GM08714 (cell line): ENCODE results near the gene PLCG2.

Source experiments
- H3K4me3 ChIP-seq: fragments of 200-500 bp; sonication (Bioruptor generic); 2 replicates; pipeline ENCODE4 v1.5.1; 2014; ENCODE audit warnings: mild to moderate bottlenecking, low read length, inconsistent platforms
- ZNF274 ChIP-seq: IDR thresholded peaks from 2 replicates; pipeline ENCODE4 v1.6.1; 2012; ENCODE audit warnings: mild to moderate bottlenecking, low read depth, low read length

Gene PLCG2

DNA sequence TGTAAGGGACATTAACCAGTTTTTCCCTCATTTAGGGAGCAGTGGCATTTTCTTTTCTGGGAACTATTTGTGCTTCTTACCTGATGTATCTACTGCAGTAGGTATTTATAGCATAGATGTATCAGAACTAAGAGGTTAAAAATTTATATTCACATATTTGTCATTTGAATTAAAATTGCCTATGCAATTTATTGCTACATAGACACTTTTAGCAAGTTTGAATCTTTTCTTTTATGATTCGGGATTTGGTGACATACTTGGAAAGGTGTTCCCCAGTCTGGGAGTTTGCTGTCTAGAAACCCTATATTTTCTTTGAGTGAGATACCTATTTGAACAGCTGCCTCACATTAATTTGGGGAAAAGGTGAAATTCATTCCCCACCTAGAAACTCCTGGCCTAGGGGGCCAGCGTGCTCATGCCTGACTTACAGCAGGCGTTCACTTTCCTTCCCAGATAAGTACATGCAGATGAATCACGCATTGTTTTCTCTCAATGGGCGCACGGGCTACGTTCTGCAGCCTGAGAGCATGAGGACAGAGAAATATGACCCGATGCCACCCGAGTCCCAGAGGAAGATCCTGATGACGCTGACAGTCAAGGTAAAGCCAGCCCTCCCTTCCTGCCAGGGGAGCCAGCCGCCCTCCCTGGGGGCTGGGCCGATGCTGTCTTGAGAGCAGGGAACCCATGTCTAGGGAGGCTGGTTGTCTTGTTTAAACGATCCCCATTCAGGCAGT is 158.4 kb downstream of the PLCG2 start:
- H3K4me3 ChIP-seq: no peak overlapping the region
- no peak for TF ChIP-seq ZNF274

DNA sequence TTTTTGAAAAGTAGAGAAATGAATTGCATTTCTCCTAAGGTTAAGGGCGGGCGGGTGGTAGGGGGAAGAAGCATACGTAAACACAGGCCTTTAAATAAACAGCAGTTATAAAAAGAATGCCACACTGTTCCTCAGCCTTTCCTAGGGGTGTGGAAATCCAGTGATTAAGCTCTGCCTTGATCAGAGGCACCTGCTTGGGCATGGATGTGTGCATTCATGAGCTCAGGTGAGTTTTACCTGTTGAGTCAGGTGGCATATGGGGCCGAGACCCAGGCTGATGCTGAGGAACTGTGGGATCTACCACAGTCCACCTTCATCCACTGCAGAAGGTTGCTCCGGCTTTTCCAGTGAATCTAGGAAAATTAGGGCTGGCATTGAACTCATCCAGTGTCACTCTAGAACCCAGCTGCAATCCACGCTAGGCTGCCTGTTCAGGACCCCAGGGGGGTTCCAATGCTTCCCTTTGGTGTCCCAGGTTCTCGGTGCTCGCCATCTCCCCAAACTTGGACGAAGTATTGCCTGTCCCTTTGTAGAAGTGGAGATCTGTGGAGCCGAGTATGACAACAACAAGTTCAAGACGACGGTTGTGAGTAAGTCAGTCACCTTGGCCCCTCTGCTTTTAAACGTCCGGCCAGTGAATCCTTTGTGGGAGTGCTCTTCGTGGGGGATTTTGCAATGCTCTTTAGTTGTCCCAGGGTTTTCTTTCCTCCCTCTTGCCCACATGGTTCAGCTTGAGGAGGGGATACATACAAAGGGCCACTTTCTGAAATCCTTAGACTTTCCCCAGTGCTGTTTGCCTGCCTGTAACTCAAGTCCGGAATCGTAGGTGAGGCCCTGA is 159.5 kb downstream of the PLCG2 start:
- no peak for TF ChIP-seq ZNF274
- H3K4me3 ChIP-seq: no peak overlapping the region

DNA sequence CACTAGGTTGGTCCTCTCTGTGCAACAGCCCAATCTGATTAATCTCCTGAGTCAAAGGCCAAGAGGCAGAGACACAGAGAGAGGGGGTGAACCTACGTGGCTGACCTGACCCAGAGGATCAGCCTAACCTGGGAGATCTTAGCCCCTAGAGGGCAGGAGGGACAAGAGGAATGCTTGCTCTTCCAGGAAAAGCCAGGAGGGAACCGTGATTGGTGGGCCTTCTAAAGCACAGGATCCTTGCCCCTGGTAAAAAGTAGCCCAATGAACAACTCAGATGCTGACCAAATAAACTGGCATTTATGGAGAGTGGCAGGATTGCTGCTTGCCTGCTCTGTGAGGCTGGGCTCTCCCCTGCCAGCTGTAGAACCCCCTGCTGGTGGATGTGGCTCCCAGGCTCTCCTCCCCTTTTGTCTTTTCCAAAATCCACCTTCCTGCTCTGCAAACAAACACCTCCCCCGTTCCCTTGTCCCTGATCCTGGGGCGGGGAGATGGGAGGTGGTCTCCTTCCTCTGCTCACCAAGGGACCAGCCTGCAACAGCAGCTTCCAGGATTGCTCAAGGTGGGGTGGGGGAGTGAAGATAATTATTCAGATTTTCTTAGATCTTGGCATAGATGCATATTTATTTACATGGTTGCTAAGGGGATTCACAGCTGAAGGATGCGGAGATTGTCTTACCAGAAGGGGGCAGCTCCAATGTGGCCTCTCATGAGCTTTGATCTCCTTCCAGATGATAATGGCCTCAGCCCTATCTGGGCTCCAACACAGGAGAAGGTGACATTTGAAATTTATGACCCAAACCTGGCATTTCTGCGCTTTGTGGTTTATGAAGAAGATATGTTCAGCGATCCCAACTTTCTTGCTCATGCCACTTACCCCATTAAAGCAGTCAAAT is 160.3 kb downstream of the PLCG2 start:
- no peak for TF ChIP-seq ZNF274

DNA sequence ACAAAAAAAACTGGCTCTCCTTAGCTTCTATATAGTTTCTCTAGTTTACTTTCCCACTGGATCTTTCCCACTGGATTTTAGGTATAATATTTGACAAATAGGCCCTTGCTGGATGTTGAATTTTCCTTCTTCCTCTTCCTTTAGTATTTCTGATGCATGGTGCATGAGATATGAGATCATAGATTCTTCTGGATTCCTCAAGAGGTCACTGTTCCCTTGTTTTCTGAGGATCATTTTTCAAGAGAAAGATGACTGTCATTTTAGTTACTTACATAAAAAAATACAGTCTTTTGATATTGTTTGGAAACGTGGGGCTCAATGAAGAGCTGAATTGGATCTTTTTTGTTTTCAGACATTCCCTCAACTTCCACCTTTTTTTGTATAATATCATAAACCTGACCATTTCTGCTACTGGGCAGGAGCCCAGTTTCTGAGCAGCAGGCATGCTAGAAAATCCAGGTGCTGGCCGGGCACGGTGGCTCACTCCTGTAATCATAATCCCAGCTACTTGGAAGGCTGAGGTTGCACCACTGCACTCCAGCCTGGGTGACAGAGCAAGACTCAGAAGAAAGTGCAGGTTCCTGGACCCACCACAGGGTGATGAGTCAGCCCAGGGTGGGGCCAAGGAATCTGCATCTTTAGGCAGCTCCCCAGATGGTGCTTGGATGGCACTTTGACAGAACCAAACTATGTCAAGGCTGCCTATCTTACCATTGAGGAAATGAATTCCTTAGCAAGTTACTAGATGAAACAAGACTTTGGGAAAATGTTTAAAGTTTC is 161.9 kb downstream of the PLCG2 start:
- H3K4me3 ChIP-seq: no peak overlapping the region
- TF ChIP-seq ZNF274: no peak

More for the DNA sequence above, 160.3 kb downstream of the PLCG2 start:
- H3K4me3 ChIP-seq: no peak overlapping the region

DNA sequence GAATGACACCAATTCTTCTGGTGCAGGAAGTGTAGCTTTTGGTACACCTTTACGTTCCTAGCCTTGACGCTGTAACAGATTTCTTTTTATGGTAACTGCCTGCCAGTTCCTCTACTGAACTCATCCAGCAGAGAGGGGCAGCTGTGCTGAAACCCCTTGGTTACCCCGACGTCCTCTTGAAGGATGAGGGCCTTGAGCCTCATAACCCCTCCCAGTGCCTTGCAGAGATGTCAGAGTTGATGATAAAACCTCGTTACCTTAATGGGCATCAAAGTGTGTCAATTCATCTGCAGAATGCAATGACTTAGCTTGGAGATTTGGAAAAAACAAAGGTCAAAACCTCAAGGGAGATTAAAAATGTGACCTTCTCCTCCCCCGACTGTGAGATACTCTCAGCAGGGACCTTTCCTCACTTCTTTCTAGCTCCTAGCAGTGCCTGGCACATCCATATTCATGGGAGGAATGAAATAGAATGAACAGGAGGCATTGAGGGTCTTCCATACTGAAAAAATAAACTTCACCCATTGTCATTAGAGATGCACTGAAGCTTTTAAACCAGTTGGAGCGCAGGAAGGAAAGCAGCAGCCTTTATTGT is 163.0 kb downstream of the PLCG2 start:
- no peak for TF ChIP-seq ZNF274
- H3K4me3 ChIP-seq: no peak overlapping the region

DNA sequence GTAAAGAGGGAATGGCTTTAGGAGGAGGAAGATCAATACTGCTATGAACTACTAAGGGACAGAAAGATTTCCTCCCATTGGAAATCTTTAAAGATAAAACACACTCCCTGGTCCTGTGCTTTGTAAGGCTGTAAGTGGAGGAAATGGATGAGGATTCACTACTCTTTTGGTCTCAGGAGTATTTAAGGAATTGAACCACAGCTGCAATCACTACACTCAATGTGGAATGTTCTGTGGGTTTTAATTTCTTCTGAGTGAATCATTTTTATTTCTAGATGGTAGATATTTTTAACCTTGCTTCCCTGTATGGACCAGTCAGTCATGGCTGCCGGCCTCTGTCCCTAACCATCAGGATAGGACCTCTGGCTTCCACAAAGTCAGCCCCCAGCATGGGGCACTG is 166.6 kb downstream of the PLCG2 start:
- no peak overlapping the region for H3K4me3 ChIP-seq
- no peak for TF ChIP-seq ZNF274

DNA sequence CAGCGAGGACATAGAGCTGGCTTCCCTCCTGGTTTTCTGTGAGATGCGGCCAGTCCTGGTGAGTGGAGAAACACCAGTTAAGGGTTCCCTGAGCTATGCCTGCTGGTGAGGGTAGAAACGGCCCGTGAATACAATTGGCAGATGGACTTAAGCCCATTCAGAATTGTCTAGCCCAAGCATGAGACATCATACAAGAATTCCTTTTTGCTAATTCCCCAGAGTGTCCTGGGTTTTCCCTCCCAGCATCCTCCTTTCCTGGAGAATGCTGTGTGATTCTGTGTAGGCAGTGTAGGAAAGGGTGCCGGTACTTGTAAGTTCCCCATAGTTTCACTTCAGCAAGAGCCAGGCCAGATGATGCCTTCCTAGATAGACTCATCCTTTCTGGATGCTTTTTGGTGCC is 167.1 kb downstream of the PLCG2 start:
- no peak overlapping the region for H3K4me3 ChIP-seq
- no peak for TF ChIP-seq ZNF274

DNA sequence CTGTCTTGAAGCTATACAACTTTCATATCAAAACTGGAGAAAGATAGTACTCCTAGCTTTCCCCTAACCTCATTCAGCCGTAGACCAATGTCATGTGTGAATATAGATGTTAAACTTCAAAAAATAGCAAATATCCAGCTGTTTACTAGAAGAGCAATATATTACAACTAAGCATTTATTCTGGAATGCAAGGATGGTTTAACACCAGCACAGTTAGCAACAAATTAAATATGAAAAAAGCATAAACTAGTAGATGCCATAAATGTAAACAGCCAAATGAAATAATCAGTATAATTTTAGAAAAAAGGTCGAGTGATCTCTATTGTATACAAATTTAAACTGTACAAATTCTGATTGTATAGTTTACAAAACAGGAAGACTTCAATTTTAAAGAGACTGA is 172.5 kb downstream of the PLCG2 start:
- TF ChIP-seq ZNF274: no peak
- no peak overlapping the region for H3K4me3 ChIP-seq

DNA sequence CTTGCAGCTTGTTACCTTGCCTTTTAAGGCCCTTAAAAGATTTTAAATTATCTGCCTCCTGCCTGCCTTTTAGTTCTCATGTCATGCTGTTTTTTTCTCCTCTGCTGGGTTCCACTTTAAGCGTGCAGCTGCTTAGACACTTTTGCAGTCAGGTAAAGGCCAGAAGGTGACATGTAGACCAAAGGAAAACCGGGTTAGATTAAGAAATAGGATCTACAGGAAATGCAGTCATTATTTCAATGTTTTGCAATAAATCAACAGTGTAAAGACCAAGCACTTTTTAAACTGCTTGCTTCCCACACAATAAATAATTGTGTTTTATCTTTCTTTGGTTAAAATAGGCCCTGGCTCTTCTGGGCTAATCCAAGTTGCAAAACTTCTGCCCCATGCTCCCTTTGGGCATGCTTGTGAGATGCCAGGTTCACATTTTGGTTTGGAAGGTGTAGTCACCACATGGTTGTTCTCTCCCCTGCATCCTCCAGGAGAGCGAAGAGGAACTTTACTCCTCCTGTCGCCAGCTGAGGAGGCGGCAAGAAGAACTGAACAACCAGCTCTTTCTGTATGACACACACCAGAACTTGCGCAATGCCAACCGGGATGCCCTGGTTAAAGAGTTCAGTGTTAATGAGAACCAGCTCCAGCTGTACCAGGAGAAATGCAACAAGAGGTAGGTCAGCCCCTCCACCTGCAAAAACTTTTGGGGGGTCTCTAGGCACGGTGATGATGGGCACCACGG is 177.3 kb downstream of the PLCG2 start:
- H3K4me3 ChIP-seq: no peak overlapping the region
- no peak for TF ChIP-seq ZNF274

DNA sequence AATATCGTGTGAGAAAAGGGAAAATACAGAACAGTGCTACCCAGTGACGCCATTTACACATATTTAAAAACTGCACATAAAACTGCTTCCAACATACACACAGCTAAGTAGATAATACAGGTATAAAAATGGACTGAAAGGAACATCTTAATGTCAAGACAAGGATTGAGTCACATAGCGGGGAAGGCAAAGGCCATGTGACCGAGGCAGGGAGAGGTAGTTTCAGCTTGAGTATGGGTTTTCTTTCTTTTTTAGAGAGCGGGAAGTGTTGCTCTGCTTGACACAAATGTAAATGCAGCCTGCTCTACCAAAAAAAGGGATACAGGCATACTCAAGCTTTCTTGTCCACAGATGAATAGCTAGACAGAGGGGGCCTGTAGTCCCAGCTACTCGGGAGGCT is 185.7 kb downstream of the PLCG2 start:
- no peak for TF ChIP-seq ZNF274
- no peak overlapping the region for H3K4me3 ChIP-seq

DNA sequence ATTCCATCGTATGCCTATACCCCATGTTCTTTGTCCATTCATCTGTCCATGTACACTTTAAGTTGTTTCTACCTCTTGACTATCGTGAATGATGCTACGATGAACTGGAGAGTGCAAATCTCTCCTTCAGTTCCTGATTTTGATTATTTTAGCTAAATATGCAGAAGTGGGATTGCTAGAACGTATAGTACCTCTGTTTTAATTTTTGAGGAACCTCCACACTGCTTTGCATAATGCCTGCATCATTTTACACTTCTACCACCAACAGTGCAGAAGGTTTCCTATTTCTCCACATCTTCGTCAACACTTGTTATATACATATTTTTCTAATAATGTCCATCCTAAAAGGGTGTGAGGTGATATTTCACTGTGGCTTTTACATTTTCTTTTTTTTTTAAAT is 188.3 kb downstream of the PLCG2 start:
- TF ChIP-seq ZNF274: no peak
- H3K4me3 ChIP-seq: no peak overlapping the region

DNA sequence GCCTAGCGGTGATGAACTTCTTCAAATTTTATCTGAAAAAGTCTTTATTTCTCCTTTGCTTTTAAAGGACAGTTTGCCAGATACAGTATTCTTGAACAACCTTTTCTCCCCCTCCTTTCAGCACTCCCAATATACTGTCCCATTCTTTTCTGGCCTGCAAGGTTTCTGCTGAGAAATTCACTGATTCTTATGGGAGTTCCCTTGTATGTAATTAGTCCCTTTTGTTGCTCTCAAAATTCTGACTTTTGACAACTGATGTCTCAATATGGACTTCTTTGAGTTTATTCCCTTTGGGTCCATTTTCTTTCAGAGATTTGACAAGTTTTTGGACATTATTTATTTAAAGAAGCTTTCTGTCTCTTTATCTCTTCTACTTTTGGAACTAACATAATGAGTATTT is 192.8 kb downstream of the PLCG2 start:
- no peak for TF ChIP-seq ZNF274
- H3K4me3 ChIP-seq: no peak overlapping the region

DNA sequence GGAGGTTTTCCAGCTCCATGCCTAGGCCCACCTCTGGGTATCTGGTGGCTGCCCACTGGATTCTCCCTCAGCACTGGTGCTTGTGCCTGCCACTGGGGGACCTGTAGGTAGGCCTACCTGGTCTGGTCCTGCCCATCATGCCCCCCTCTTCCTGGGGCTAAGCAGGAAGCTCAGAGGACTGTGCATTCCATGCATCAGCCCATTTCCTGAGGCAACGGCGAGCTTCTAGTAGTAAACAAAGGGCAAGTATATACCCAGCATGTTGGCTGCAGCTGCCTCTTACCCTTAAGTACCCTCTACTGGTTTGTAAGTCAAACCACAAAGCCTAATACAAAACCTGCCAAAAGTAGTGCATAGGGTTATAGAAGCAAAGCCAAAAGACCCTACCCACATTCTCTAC is 194.6 kb downstream of the PLCG2 start:
- TF ChIP-seq ZNF274: no peak
- no peak overlapping the region for H3K4me3 ChIP-seq
